OCI-LY7 (cell line): ENCODE data around the gene ALK.

Experiments used
- EZH2phosphoT487 ChIP-seq: fragments of 200-600 bp; sonication (generic); IDR thresholded peaks from 2 replicates; pipeline ENCODE4 v1.6.1; 2018; ENCODE audit warnings: low read depth, borderline replicate concordance, mild to moderate bottlenecking, mixed run types, antibody characterized with exemption, low read length, moderate library complexity, mixed read lengths
- TF ChIP-seq, protein P1 (sequence below): fragments of 200-600 bp; sonication (generic); conservative IDR thresholded peaks from 2 replicates; pipeline ENCODE4 v1.5.1; 2014; ENCODE audit warnings: mild to moderate bottlenecking, antibody characterized with exemption, low read length, moderate library complexity, mixed read lengths

DNA sequence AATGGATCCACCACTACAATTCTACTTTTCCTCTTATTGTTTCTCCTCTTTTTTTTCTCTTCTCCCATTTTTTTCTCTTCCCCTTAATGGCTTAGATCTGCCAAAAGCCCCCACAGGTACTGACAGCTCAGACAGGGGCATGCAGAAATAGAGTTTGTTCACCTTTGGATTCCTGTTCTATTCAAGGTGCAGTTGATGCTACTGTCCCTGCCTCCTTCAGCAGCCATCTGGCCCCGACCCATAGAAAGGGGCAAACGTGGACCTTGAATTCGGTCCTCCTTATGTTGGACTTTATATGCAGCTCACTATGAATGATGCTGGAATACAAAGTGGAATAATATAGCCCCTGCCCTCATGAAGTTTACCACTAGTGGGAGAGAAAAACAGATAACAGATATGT lies 27.7 kb upstream of the ALK start:
- TF ChIP-seq, protein P1, sequence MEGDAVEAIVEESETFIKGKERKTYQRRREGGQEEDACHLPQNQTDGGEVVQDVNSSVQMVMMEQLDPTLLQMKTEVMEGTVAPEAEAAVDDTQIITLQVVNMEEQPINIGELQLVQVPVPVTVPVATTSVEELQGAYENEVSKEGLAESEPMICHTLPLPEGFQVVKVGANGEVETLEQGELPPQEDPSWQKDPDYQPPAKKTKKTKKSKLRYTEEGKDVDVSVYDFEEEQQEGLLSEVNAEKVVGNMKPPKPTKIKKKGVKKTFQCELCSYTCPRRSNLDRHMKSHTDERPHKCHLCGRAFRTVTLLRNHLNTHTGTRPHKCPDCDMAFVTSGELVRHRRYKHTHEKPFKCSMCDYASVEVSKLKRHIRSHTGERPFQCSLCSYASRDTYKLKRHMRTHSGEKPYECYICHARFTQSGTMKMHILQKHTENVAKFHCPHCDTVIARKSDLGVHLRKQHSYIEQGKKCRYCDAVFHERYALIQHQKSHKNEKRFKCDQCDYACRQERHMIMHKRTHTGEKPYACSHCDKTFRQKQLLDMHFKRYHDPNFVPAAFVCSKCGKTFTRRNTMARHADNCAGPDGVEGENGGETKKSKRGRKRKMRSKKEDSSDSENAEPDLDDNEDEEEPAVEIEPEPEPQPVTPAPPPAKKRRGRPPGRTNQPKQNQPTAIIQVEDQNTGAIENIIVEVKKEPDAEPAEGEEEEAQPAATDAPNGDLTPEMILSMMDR: no peak
- TF ChIP-seq EZH2phosphoT487: no peak
